GM19328 (cell line): Measurements from ENCODE around the gene MXRA8.
"Not testable (repeated sequence)": the region's sequence is repeated elsewhere in the genome, so short reads cannot be mapped to it uniquely, and the experiment has no call there.

ENCODE experiments used
- ATAC-seq: cut with Tn5 transposase; IDR thresholded peaks from one replicate; pipeline ENCODE4 v1.9.1; 2021; ENCODE audit warnings: mild to moderate bottlenecking, moderate library complexity; ENCODE audit not compliant: unreplicated experiment

Gene MXRA8

DNA sequence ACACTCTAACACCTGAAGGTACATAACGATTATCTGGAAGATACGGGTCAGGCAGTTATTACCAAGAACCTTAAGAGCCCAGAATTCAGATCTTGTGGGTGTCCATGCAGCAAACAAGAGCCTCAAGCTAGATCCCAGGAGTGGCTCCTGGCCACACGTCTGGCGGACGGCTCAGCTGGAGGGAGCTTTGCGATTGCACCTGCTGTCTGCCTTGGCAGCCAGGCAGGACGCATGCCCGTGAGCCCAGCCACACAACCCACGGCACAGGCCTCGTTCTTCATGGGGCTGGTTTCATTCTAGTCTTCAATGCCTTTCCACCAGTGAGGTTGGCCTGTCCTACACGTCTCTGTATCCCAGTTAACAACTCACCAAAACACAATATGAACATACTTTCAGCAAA lies 35.1 kb upstream of the MXRA8 start:
- no peak for ATAC-seq

DNA sequence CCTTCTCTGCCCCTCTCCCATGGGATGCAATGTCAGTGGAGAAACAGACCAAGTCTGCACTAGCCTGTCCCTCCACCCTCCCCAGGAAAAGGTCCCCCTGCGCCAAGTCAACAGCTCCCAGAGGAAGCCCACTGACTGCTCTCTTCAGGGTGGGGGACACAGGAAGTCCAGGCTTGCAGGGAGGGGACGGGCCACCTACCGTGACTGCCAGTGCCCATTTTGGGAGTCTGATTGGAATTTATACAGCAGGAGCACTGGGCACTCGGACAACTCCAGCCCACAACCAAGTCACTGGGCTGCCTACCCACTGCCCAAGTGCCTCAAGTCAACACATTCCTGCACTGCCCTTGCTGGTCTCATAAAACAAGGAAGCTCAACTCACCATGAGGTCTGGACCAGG lies 34.7 kb upstream of the MXRA8 start:
- ATAC-seq: no peak

DNA sequence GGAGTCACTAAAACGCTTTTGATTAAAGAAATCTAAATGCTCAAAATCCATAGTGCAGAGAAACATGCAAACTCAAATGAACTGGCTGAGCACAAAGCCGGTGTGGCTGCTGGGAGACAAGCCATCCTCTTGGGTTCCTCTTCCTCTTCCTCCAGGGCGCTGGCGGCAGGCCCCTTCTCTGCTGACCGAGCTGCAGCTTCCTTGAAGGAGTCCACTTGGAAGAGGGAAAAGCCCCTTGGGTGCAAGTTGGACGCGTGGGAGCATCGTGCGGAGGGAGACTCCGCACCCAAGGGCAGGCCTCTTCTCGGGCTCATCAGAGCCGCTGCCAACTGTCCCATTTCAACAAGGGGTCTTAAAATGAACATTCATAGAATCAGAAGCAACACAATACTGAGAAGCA lies 32.9 kb upstream of the MXRA8 start:
- no peak for ATAC-seq

GRCh38 chr1:1390675-1391074 lies 32.3 kb upstream of the MXRA8 start:
- ATAC-seq: no peak

DNA sequence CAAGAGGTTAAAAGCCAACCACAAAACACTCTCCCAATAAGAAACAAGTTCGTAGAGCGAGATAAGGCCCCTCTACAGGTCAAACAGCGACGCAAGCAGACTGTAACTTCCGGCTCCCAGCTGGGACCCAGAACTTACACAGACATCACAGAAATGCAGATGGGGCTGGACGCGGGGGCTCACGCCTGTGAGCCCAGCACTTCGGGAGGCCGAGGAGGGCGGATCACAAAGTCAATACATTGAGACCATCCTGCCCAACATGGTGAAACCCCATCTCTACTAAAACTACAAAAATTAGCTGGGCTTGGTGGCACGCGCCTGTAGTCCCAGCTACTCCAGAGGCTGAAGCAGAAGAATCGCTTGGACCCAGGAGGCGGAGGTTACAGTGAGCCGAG lies 29.7 kb upstream of the MXRA8 start:
- no peak for ATAC-seq

- no peak for ATAC-seq
Measured at GRCh38 chr1:1387098-1388077, 29.0 kb upstream of the MXRA8 start.

DNA sequence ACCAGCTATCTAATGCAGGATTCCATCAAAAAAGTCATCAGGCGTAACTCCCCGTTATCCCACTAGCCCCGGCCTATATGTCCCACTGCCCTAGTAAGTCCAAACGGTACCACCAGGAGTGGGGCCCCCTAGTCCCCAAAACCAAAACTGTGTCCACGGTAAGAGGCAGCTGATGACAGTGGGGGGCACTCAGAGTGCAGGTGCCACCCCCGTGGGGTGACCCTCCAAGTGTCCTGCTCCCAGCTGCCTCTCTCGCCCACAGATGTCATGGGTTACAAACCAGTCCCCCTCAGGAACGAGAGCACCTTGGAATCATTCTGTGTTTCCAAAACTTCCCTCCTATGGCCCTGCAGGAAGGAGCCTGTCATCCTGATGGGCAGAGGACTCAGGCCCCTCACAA lies 27.6 kb upstream of the MXRA8 start:
- ATAC-seq: no peak

DNA sequence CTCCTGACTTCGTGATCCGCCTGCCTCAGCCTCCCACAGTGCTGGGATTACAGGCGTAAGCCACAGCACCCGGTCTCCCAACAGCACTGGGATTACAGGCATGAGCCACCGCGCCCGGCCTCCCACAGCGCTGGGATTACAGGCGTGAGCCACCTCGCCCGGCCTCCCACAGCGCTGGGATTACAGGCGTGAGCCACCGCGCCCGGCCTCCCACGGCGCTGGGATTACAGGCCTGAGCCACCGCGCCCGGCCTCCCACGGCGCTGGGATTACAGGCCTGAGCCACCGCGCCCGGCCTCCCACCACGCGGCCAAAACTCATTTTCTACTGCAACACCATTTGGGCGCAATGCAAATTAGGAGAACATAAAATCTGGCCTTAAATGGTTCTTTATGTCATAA lies 27.0 kb upstream of the MXRA8 start:
- ATAC-seq: not testable (repeated sequence)

- no peak for ATAC-seq
Measured at GRCh38 chr1:1381294-1381693, 22.9 kb upstream of the MXRA8 start.

DNA sequence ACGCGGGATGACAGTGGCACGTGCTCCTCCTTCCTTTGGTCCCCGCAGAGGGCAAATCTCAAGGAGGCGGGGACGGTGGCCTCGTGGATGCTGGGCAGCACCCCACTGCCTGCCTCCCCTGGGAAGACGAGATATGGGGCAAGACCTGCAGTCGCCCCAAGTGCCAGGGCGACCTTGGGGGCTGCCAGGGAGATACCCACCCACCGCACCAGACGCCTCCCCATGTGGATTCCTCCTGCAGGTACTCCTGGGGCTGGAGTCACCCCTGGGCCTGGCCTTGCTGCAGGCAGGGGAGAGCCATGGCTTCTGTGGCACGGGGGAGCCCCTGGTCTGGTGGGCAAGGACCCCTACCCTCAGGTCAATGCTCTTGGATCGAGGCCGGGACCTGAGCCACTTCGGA lies 22.5 kb upstream of the MXRA8 start:
- no peak for ATAC-seq

DNA sequence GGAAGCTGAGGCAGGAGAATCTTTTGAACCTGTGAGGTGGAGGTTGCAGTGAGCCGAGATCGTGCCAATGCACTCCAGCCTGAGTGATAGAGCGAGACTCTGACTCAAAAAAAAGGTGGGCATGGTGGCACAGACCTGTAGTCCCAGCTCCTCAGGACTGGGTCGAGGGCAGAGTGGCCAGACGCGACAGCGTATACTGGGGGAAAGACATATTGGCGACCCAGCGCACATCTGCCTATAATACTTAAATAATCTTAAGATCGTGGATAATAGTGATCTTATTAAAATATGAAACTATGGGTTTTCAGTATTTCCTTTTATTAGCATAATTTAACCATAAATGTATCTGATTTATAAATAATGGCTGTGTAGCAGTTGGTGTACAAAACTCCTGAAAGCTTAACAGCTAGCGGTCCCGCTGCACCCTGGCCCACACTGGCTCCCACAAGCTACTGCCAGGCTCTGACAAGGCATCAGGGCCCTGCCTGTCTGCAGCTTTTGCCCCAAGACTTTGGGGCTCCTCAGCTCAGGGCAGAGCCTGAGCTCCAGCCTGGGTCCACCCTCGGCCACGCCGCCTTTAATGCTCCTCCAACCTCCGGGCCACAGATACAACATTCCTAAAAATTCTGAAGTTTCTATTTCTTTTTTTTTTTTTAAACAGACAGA lies 19.3 kb upstream of the MXRA8 start:
- no peak for ATAC-seq

- no peak for ATAC-seq
Measured at GRCh38 chr1:1376551-1377226, 18.3 kb upstream of the MXRA8 start.

DNA sequence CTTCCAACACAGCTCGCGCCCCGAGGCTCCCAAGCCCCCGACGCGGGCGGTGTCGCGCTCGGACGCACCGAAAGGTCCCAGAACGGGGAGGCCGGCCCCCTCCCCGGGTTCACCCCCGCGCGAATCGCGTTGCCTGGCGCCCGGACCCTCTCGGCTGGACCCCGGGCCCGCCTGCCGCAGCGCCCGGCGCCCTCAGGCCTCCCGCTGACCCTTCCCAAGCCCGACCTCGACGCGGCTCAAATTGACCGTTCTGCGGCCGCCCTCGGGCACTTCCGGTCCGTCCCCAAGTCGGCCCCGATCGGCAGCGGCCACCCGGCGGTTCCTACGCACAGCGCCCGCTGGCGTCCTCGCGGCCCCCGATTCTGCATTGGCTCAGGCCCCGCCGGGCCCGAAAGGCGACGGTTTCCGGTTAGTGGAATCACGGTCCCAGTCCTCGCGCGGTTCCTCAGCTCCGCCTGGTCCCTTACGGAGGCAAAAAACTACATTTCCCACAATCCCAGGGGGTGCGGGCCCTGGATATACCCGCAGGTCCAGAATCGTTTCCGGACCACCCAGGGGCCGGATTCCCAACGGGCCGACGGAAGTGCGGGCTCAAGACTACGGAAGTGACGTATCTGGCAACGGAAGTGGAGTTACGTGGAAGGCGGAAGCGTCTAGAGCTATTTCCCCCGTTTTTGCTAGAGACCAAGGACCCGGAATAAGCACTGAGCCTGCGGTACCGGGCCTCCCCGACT lies 16.7 kb upstream of the MXRA8 start, which contains the start of gene AURKAIP1:
TSS of gene AURKAIP1 (minus strand) at position 279 of the 734 bp plus-strand sequence. CDS start 451 bp downstream, outside the sequence.
- peak; percentile 87 for ATAC-seq

- ATAC-seq: peak; percentile 1
Measured at GRCh38 chr1:1374589-1374928, 16.2 kb upstream of the MXRA8 start.

DNA sequence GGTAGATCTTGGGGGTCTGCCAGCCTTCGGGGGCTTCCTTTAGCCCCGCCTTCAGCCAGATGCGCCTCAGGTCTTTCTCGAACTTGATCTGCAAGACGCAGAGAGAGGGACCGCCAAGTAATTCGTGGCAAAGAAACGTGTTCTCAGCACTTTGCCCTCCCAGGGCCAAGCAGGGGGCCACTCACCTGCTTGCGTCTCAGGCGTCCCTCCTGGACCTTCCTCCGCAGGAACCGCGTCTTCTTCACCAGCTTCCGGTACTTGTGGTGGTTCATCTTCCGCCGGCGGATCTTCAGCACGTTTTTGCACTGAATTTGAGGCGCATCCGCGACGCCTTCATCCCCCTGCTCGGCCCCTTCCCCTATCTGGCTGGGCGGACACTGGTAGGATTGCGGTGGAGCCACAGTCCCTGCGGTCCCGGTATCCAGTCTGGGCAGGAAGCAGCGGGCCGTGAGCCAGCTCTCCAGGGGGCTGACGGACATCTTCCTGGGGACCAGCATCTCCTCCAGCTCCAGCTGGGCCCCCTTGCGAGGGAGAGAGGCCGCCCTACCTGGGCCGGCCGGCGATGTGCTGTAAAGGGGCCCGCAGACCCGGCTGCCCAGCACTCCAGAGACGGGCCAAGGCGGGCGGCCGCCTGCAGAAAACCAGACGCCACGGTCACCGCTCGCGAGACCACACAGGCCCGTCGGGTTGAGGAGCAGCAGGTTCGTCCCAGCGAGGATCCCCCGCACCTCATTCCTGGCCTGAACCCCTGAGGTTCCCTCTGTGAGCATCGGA lies 15.6 kb upstream of the MXRA8 start:
- ATAC-seq: no peak

DNA sequence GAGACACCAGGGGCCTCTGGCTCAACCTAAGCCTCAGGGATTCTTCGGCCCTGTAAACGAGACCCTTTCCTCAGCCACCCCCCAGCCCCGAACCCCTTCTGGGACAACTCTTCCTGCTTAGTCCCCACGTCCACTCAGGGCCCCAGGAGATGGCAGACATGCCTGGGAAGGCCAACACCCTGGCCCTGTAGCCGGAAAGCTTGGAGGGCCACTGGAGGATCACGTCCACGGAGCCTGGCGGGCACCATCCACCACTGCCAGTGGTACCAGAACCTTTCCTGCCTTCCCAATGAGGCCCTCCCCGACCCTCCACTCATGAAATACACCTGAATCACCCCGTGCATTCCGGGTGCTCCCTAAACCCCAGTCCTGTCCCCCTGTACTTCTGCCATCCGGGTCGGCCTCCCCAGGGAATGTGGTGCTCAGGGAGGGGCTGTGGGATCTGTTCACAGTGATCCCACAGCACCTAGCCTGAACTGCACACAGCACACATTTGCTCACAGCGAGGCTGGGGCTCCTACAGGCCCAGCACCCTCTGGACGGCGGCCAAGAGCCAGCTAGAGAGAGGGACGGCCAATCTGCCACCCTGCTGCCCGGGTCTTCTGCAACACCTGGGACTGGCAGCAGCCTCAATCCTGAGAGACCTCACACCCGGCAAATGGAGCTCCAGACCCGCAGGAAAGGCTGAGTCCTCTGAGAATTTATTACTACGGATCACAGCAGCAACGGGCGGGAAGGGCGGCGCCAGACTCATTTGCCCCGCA lies 14.9 kb upstream of the MXRA8 start:
- ATAC-seq: no peak

DNA sequence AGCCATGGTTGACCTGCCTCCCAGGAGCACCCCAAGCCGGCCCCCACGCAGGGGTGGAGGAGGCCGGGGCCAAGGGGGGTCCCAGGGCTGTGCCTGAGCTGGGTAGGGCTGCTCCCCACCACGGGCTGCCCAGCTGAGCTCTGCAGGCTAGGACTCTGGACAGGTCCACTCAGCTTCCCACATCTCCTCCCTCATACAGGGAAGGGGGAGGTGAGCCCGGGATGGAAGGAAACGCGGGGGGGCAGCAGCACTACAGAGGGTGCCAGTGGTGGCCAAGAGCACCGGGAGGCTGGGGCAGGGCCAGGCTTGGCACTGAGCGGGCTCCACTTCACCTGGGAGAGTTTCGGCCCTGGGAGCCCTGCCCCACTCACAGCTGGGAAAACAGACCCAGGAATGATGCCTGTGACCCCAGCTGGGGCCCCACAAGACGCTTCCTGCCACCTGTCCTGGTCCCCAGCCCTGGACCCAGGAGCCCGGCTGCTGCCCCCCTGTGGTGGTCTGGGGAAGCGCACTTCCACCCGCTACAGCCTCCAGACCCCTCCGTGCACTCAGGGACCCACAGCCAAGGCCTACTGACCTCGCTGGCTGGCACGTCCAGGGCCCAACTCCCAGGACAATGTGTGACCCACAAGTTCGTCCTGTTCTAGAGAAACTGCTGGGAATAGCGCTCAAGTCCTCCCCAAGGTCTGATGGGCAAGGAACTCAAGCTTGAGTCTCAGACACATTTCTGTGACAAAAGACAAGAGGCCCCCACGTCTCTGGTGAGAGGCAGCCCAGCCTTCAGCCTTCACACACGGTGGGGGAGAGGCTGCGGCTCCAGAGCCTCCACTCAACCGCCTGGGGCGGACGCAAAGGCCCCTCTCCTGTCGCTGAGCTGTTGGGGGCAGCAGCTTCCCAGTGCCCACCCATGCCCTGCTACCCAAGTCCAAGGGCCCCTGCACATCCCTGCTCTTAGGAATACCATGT lies 13.7 kb upstream of the MXRA8 start:
- no peak for ATAC-seq

DNA sequence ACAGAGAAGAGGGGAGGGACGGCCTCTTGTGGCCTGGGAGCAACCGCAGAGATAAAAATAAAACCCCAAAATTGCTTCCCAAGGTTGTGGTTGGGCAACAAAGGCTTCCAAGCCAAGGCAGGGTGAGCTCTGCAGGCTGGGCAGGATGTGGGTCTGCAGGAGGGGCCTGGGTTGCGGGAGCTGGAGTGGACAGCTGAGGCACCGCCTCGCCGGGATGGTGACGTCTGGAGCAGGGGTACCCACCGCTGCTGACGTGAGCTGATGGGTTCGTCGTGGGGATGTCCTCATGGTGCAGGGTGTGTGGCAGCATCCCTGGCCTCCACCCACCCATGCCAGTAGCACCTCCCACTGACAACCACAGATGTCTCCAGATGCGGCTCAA lies 13.0 kb upstream of the MXRA8 start:
- ATAC-seq: no peak
